IMR-90 (cell line): ENCODE results near the gene RASAL1. TPM values are rescaled to one million over a fixed set of nuclear protein-coding genes. Genes with fewer than 3 reads are reported as not detected.

Experiments
- ATAC-seq: fragments of 200-7000 bp; cut with Tn5 transposase; 2 replicates; pipeline ENCODE4 v1.9.1; 2020; ENCODE audit warnings: low read depth, mild to moderate bottlenecking, moderate library complexity
- BruUV-seq: library from RNA; stranded (reverse); fragments of 400-500 nt; replicated peaks from 2 replicates; lab custom pipeline; 2021; lab: Mats Ljungman, UMichigan
- CTCF ChIA-PET: fragments of 300-600 bp; formaldehyde crosslinking; extraction: SDS; loops from one replicate; lab custom pipeline; 2021; ENCODE audit warnings: antibody characterized with exemption; lab: Yijun Ruan, JAX
- POLR2A ChIA-PET: fragments of 300-600 bp; sonication (Branson Sonifier 250); formaldehyde crosslinking; loops from one replicate; lab custom pipeline; 2022; ENCODE audit warnings: antibody characterized with exemption; ENCODE audit not compliant: unreplicated experiment; lab: Charles Lee
- DNase-seq: peaks from one replicate; pipeline ENCODE4 v3.0.0; 2013
- H2AFZ ChIP-seq: replicated peaks from 2 replicates; pipeline ENCODE3; 2013; ENCODE audit warnings: low read length, mild to moderate bottlenecking; ENCODE audit not compliant: poor library complexity
- H2AK5ac ChIP-seq: 2 replicates; pipeline ENCODE4 v1.6.1; 2013; ENCODE audit warnings: low read depth, low read length, inconsistent platforms
- H2AK9ac ChIP-seq: replicated peaks from 2 replicates; pipeline ENCODE3; 2013; ENCODE audit warnings: mild to moderate bottlenecking, low read depth, low read length, moderate library complexity; ENCODE audit not compliant: poor library complexity
- H2BK120ac ChIP-seq: 2 replicates; pipeline ENCODE4 v1.6.1; 2013; ENCODE audit warnings: low read depth, low read length, inconsistent platforms
- H2BK15ac ChIP-seq: 3 replicates; pipeline ENCODE4 v1.6.1; 2013; ENCODE audit warnings: low read depth, low read length, inconsistent platforms
- H2BK20ac ChIP-seq: 2 replicates; pipeline ENCODE4 v1.6.1; 2013; ENCODE audit warnings: low read depth, mild to moderate bottlenecking, inconsistent platforms, low read length, moderate library complexity
- H2BK5ac ChIP-seq: 2 replicates; pipeline ENCODE4 v1.6.1; 2013; ENCODE audit warnings: mild to moderate bottlenecking, low read depth, low read length, inconsistent platforms; ENCODE audit not compliant: poor library complexity, severe bottlenecking
- H3K14ac ChIP-seq: replicated peaks from 2 replicates; pipeline ENCODE4 v1.6.1; 2013; ENCODE audit warnings: low read depth, low read length, inconsistent platforms
- H3K18ac ChIP-seq: 2 replicates; pipeline ENCODE4 v1.6.1; 2013; ENCODE audit warnings: low read depth, low read length, control low read depth
- H3K23ac ChIP-seq: 2 replicates; pipeline ENCODE4 v1.6.1; 2013; ENCODE audit warnings: low read depth, low read length, inconsistent platforms
- H3K27ac ChIP-seq: 2 replicates; pipeline ENCODE4 v1.5.1; 2013; ENCODE audit warnings: mild to moderate bottlenecking, control low read depth, low read length; ENCODE audit not compliant: insufficient read depth
- H3K27me3 ChIP-seq: 2 replicates; pipeline ENCODE4 v1.6.1; 2013; ENCODE audit warnings: low read length; ENCODE audit not compliant: control insufficient read depth, insufficient read depth
- H3K36me3 ChIP-seq: 2 replicates; pipeline ENCODE4 v1.6.1; 2013; ENCODE audit warnings: low read length, mixed read lengths; ENCODE audit not compliant: control insufficient read depth, insufficient read depth
- H3K4ac ChIP-seq: 2 replicates; pipeline ENCODE4 v1.6.1; 2013; ENCODE audit warnings: low read depth, low read length, inconsistent platforms
- H3K4me1 ChIP-seq: 2 replicates; pipeline ENCODE4 v1.6.1; 2013; ENCODE audit warnings: low read length, mixed read lengths; ENCODE audit not compliant: control insufficient read depth, insufficient read depth
- H3K4me2 ChIP-seq: 2 replicates; pipeline ENCODE4 v1.6.1; 2013; ENCODE audit warnings: low read depth, mild to moderate bottlenecking, control low read depth, low read length, moderate library complexity
- H3K4me3 ChIP-seq: 2 replicates; pipeline ENCODE4 v1.5.1; 2013; ENCODE audit warnings: low read depth, mild to moderate bottlenecking, control low read depth, low read length, moderate library complexity; ENCODE audit not compliant: insufficient read depth
- H3K56ac ChIP-seq: 2 replicates; pipeline ENCODE4 v1.6.1; 2013; ENCODE audit warnings: low read length, inconsistent platforms; ENCODE audit not compliant: insufficient read depth; ENCODE audit errors: extremely low read depth
- H3K79me1 ChIP-seq, 2 experiments: 2 replicates each; pipeline ENCODE4 v1.6.1; 2013; ENCODE audit warnings: low read length in 2 of 2, inconsistent platforms in 1 of 2, low read depth in 1 of 2
- H3K9ac ChIP-seq: 2 replicates; pipeline ENCODE4 v1.6.1; 2013; ENCODE audit warnings: low read depth, low read length, control low read depth
- H3K9me1 ChIP-seq: 2 replicates; pipeline ENCODE4 v1.6.1; 2013; ENCODE audit warnings: low read length, inconsistent platforms; ENCODE audit not compliant: insufficient read depth
- H3K9me3 ChIP-seq: 2 replicates; pipeline ENCODE4 v1.6.1; 2013; ENCODE audit warnings: low read length; ENCODE audit not compliant: control insufficient read depth, insufficient read depth
- H4K20me1 ChIP-seq: 2 replicates; pipeline ENCODE4 v1.6.1; 2013; ENCODE audit warnings: low read length, inconsistent platforms; ENCODE audit not compliant: insufficient read depth
- H4K5ac ChIP-seq: 2 replicates; pipeline ENCODE4 v1.6.1; 2013; ENCODE audit warnings: mild to moderate bottlenecking, low read depth, low read length, control low read depth
- H4K8ac ChIP-seq, 2 experiments: 2 replicates each; pipeline ENCODE4 v1.6.1; 2013; ENCODE audit warnings: low read depth in 2 of 2, low read length in 2 of 2, control low read depth in 1 of 2, inconsistent platforms in 1 of 2
- H4K91ac ChIP-seq: 2 replicates; pipeline ENCODE4 v1.6.1; 2013; ENCODE audit warnings: low read depth, low read length, inconsistent platforms; ENCODE audit not compliant: insufficient read depth
- ELK1 ChIP-seq: fragments of 150-350 bp; IDR thresholded peaks from 2 replicates; pipeline ENCODE4 v1.6.1; 2016; ENCODE audit warnings: low read depth, mild to moderate bottlenecking, low read length, moderate library complexity, borderline replicate concordance
- MAFK ChIP-seq: IDR thresholded peaks from 2 replicates; pipeline ENCODE4 v1.6.1; 2012; ENCODE audit warnings: low read depth, low read length, improper control_type of control experiment
- MAZ ChIP-seq: IDR thresholded peaks from 2 replicates; pipeline ENCODE4 v1.6.1; 2012; ENCODE audit warnings: low read depth, mild to moderate bottlenecking, low read length, improper control_type of control experiment, moderate library complexity, borderline replicate concordance
- MXI1 ChIP-seq: IDR thresholded peaks from 2 replicates; pipeline ENCODE4 v1.6.1; 2012; ENCODE audit warnings: low read depth, mild to moderate bottlenecking, low read length, moderate library complexity, borderline replicate concordance
- POLR2A ChIP-seq: IDR thresholded peaks from 2 replicates; pipeline ENCODE4 v1.6.1; 2012; ENCODE audit warnings: mild to moderate bottlenecking, low read depth, low read length
- RAD21 ChIP-seq: IDR thresholded peaks from 2 replicates; pipeline ENCODE4 v1.6.1; 2012; ENCODE audit warnings: low read length, improper control_type of control experiment
- SMC3 ChIP-seq: fragments of 150-350 bp; IDR thresholded peaks from 2 replicates; pipeline ENCODE4 v1.6.1; 2016; ENCODE audit warnings: low read depth, mild to moderate bottlenecking, antibody characterized with exemption, low read length, moderate library complexity
- USF2 ChIP-seq: fragments of 150-350 bp; IDR thresholded peaks from 2 replicates; pipeline ENCODE4 v1.6.1; 2017; ENCODE audit warnings: mild to moderate bottlenecking, antibody characterized with exemption, low read length, low read depth
- WGBS, 2 experiments: methylation state at CpG; one replicate each; pipeline versions ENCODE4 v1.1.5 to v1.1.7; 2013; ENCODE audit warnings: missing lambda C conversion rate in 2 of 2; ENCODE audit not compliant: insufficient read length in 1 of 2; ENCODE audit errors: extremely low coverage in 2 of 2; 5-methylcytosine and 5-hydroxymethylcytosine counted together
- dilution Hi-C: fragments of 300-500 bp; cut with HindIII; formaldehyde crosslinking; loops from one replicate; pipeline ENCODE4 v1.14.3; 2018; ENCODE audit warnings: low sequenced_read_pairs; ENCODE audit not compliant: unreplicated experiment
- in situ Hi-C: fragments of 300-500 bp; cut with MboI; formaldehyde crosslinking; loops from 3 replicates; pipeline ENCODE4 v1.14.3; 2019; ENCODE audit warnings: low sequenced_read_pairs, inconsistent platforms, mixed read lengths
- intact Hi-C: fragments of 100-400 bp; cut with micrococcal nuclease; formaldehyde crosslinking; loops from 2 replicates; pipeline ENCODE4 v1.10.0; 2022
- polyA plus RNA-seq, 3 experiments: library from polyadenylated mRNA; depleted of rRNA; stranded (reverse); fragments of >200 nt; gene quantifications; 2 replicates each; pipeline ENCODE4 v1.2.3, GENCODE V29; 2012; ENCODE audit warnings: low replicate concordance in 1 of 3
- total RNA-seq: library from RNA; depleted of rRNA; stranded (reverse); fragments of >200 nt; gene quantifications from 2 replicates; pipeline ENCODE4 v1.2.3, GENCODE V29; 2012

RASAL1 gene
- total and polyA plus RNA-seq, 2 of the 4 experiments (the other 2 are of a cell fraction): not detected

- no peak overlapping the region for H3K27ac ChIP-seq
- no peak for TF ChIP-seq USF2
- TF ChIP-seq POLR2A: no peak
- no peak for TF ChIP-seq SMC3
- no peak for TF ChIP-seq MAFK
- no peak for TF ChIP-seq MXI1
- TF ChIP-seq RAD21: no peak
- no peak for TF ChIP-seq ELK1
- TF ChIP-seq MAZ: no peak
- H2BK5ac ChIP-seq: no peak overlapping the region
- H3K79me1 ChIP-seq: no peaks in the 10 kb centered on the region
- H4K5ac ChIP-seq: no peak overlapping the region
- H3K18ac ChIP-seq: no peak overlapping the region
- H2BK20ac ChIP-seq: no peak overlapping the region
- H3K9me3 ChIP-seq: no peaks in the 10 kb centered on the region
- H3K23ac ChIP-seq: no peak overlapping the region
- no TSS peak for BruUV-seq
- H3K56ac ChIP-seq: no peak overlapping the region
- dilution Hi-C loops: no loop called here
- no peak for DNase-seq
- no peak overlapping the region for H3K4me3 ChIP-seq
- H3K27me3 ChIP-seq: peaks cover 5% of the 10 kb centered on the region; the same call in 1 of the 2 replicates
- H2AK9ac ChIP-seq: no peak overlapping the region
- ChIA-PET CTCF (no interaction called here), POLR2A (no interaction called here)
- no peak overlapping the region for H2AK5ac ChIP-seq
- no peak overlapping the region for H3K4me2 ChIP-seq
- ATAC-seq: no peak
- WGBS, 2 experiments: 14% methylated on average over 1 of the region's 1 CpG; no CpG with 5 or more reads in 1 of the 2 experiments
- no peak overlapping the region for H3K14ac ChIP-seq
- no peaks in the 10 kb centered on the region for H3K9me1 ChIP-seq
- H2AFZ ChIP-seq: no peak overlapping the region
- intact Hi-C loops: no loop called here
- no peaks in the 10 kb centered on the region for H3K4me1 ChIP-seq
- H2BK15ac ChIP-seq: no peak overlapping the region
- no peak overlapping the region for H3K4ac ChIP-seq
- no peak overlapping the region for H4K8ac ChIP-seq
- no peak overlapping the region for H2BK120ac ChIP-seq
- H4K20me1 ChIP-seq: no peaks in the 10 kb centered on the region
- H3K9ac ChIP-seq: no peak overlapping the region
- no peaks in the 10 kb centered on the region for H3K36me3 ChIP-seq
- in situ Hi-C loops: no loop called here
- no peak overlapping the region for H4K91ac ChIP-seq
Observed at GRCh38 chr12:113106361-113106760, 29.2 kb downstream of the RASAL1 start.
